Activated CD8-positive, alpha-beta memory T cell treated with anti-CD3 and anti-CD28 coated beads, Interleukin-2, amount 50 U/mL, for 1 hour (primary cell): ENCODE results near the gene RESF1.

Source experiments
- DNase-seq: peaks from one replicate; pipeline ENCODE4 v3.0.0-alpha.2; 2020; ENCODE audit errors: extremely low read depth

Gene RESF1

GRCh38 chr12:31961137-31961536 is 1.9 kb downstream of the RESF1 start:
- no peak for DNase-seq

GRCh38 chr12:31962076-31962475 is 2.9 kb downstream of the RESF1 start:
- DNase-seq: no peak

GRCh38 chr12:31964280-31964679 is 5.1 kb downstream of the RESF1 start:
- no peak for DNase-seq

- DNase-seq: no peak
These were observed 5.9 kb downstream of the RESF1 start for GRCh38 chr12:31965090-31965489.

- DNase-seq: no peak
These were observed 7.5 kb downstream of the RESF1 start for GRCh38 chr12:31966558-31967205.

GRCh38 chr12:31967539-31967938 is 8.3 kb downstream of the RESF1 start:
- DNase-seq: no peak

- DNase-seq: no peak
These were observed 11.0 kb downstream of the RESF1 start for GRCh38 chr12:31970199-31970598.

GRCh38 chr12:31973818-31974217 is 14.6 kb downstream of the RESF1 start:
- no peak for DNase-seq

GRCh38 chr12:31974673-31975072 is 15.5 kb downstream of the RESF1 start:
- no peak for DNase-seq

- DNase-seq: no peak
These were observed 25.8 kb downstream of the RESF1 start for GRCh38 chr12:31984806-31985591.

GRCh38 chr12:31985832-31986231 is 26.6 kb downstream of the RESF1 start:
- no peak for DNase-seq

- no peak for DNase-seq
These were observed 30.6 kb downstream of the RESF1 start for GRCh38 chr12:31989571-31990362.

GRCh38 chr12:31991146-31991545 is 31.9 kb downstream of the RESF1 start:
- no peak for DNase-seq

- no peak for DNase-seq
These were observed 32.6 kb downstream of the RESF1 start for GRCh38 chr12:31991815-31992214.

GRCh38 chr12:31999692-32000091 is 40.5 kb downstream of the RESF1 start:
- DNase-seq: no peak

GRCh38 chr12:32000373-32001005 is 41.3 kb downstream of the RESF1 start:
- DNase-seq: no peak

- no peak for DNase-seq
These were observed 43.8 kb downstream of the RESF1 start for GRCh38 chr12:32002848-32003493.

GRCh38 chr12:32003654-32004053 is 44.4 kb downstream of the RESF1 start:
- no peak for DNase-seq

GRCh38 chr12:32005496-32006125 is 46.4 kb downstream of the RESF1 start:
- DNase-seq: no peak
